Stimulated activated CD4-positive, alpha-beta T cell treated with anti-CD3 and anti-CD28 coated beads, Interleukin-1b, Interleukin-23, amount 100 ng/mL, for 1 hour (primary cell): Measurements from ENCODE around the gene TTF2.
"Not testable (repeated sequence)": the region's sequence is repeated elsewhere in the genome, so short reads cannot be mapped to it uniquely, and the experiment has no call there.

Experiments used
- DNase-seq, 2 donors: peaks; one replicate each; pipeline ENCODE4 v3.0.0-alpha.2; 2020; ENCODE audit warnings: low read depth in 2 of 2

The TTF2 gene

DNA sequence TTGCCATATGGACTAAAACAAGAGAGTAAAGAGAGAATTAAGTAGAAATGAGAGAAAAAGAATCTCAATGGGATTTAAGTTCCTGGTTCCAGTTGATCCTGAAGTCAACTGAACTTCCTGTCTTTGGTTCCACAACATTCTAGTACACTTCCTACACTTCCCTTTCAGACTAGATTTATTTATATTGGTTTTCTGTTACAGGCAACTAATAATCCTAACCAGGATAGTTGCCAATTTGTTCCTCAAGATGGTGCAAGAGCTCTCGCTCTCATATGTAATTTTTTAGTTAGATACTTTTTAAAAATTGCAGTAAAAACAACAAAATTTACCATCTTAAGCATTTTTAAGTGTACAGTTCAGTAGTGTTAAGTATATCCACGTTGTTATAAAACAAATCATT lies 90.2 kb downstream of the TTF2 start:
- no peak for DNase-seq

DNA sequence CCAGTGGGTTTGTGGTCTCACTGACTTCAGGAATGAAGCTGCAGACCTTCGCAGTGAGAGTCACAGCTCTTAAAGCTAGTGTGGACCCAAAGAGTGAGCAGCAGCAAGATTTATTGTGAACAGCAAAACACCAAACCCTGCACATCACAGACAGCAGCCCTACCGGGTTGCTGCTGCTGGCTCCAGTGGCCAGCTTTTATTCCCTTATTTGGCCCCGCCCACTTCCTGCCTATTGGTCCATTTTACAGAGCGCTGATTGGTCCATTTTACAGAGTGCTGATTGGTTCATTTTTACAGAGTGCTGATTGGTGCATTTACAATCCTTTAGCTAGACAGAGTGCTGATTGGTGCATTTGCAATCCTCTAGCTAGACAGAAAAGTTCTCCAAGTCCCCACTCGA lies 91.2 kb downstream of the TTF2 start:
- not testable (repeated sequence) for DNase-seq
